Keratinocyte (primary cell): Measurements from ENCODE around the gene ATF6.

ENCODE experiments used
- EZH2 ChIP-seq: IDR thresholded peaks from one replicate; pipeline ENCODE4 v1.6.1; 2012; ENCODE audit warnings: inconsistent platforms, mild to moderate bottlenecking, low read length, moderate library complexity
- TF ChIP-seq, protein P1 (sequence below), 3 experiments: IDR thresholded peaks in 1 of 3; conservative IDR thresholded peaks in 1 of 3; optimal IDR thresholded peaks in 1 of 3; 2 replicates in 2 of 3; 3 replicates in 1 of 3; pipeline versions ENCODE3 to v1.5.1; 2011; ENCODE audit warnings: low read length in 3 of 3, mild to moderate bottlenecking in 3 of 3, moderate library complexity in 2 of 3, control low read depth in 1 of 3, inconsistent platforms in 1 of 3; ENCODE audit not compliant: insufficient read depth in 2 of 3; ENCODE audit errors: extremely low read depth in 1 of 3

GRCh38 chr1:161885759-161886158, 119.6 kb downstream of the ATF6 start:
- TF ChIP-seq, protein P1, sequence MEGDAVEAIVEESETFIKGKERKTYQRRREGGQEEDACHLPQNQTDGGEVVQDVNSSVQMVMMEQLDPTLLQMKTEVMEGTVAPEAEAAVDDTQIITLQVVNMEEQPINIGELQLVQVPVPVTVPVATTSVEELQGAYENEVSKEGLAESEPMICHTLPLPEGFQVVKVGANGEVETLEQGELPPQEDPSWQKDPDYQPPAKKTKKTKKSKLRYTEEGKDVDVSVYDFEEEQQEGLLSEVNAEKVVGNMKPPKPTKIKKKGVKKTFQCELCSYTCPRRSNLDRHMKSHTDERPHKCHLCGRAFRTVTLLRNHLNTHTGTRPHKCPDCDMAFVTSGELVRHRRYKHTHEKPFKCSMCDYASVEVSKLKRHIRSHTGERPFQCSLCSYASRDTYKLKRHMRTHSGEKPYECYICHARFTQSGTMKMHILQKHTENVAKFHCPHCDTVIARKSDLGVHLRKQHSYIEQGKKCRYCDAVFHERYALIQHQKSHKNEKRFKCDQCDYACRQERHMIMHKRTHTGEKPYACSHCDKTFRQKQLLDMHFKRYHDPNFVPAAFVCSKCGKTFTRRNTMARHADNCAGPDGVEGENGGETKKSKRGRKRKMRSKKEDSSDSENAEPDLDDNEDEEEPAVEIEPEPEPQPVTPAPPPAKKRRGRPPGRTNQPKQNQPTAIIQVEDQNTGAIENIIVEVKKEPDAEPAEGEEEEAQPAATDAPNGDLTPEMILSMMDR (optimal IDR thresholded peaks at IDR 0.05 in 1 of 3, IDR thresholded peaks at IDR 0.05 in 1 of 3, conservative IDR thresholded peaks at IDR 0.05 in 1 of 3; ENCODE audit: extremely low read depth in 1 of 3, insufficient read depth in 2 of 3, low read length in 3 of 3) = no peak
- no peak for TF ChIP-seq EZH2
